Suprapubic skin (tissue), 4 donors: ENCODE results near the gene CAMK2A.

Source experiments
- EP300 ChIP-seq: sonication (generic); formaldehyde crosslinking; IDR thresholded peaks from one replicate; pipeline ENCODE4 v1.6.1; 2017; ENCODE audit warnings: antibody characterized with exemption
- POLR2AphosphoS5 ChIP-seq, 3 donors: sonication (generic); formaldehyde crosslinking; IDR thresholded peaks; one replicate each; pipeline ENCODE4 v1.6.1; 2017; ENCODE audit warnings: antibody characterized with exemption in 3 of 3

- TF ChIP-seq POLR2AphosphoS5 (IDR thresholded peaks at IDR 0.05) (no peak), EP300 (no peak)
These were observed 39.8 kb downstream of the CAMK2A start for GRCh38 chr5:150249744-150250143.
